Adrenal gland (tissue), 12 donors: ENCODE measurements around the gene C16orf89. TPM values are rescaled to one million over a fixed set of nuclear protein-coding genes. Genes with fewer than 3 reads are reported as not detected.

ENCODE experiments used
- DNase-seq, 7 donors: peaks; one replicate each; pipeline ENCODE4 v3.0.0-alpha.2; 2019 to 2020
- H3K27ac ChIP-seq, 5 donors: fragments of 200-600 bp; sonication (generic) in 4 of 5; 1 replicate in 3 of 5; 2 replicates in 2 of 5; pipeline versions ENCODE4 v1.5.1 to v1.8.0; 2016 to 2020; ENCODE audit warnings: mild to moderate bottlenecking in 1 of 5
- H3K27me3 ChIP-seq: fragments of 200-600 bp; 2 replicates; pipeline ENCODE4 v1.8.0; 2021
- H3K36me3 ChIP-seq, 2 donors: fragments of 200-600 bp; replicated peaks in 1 of 2; 1 replicate in 1 of 2; 2 replicates in 1 of 2; pipeline versions ENCODE4 v1.5.1 to v1.8.0; 2018 to 2022
- H3K4me1 ChIP-seq, 2 donors: fragments of 200-600 bp; replicated peaks in 1 of 2; 1 replicate in 1 of 2; 2 replicates in 1 of 2; pipeline versions ENCODE4 v1.5.1 to v1.8.0; 2018 to 2021
- H3K4me3 ChIP-seq, 4 donors: fragments of 200-600 bp; sonication (generic) in 3 of 4; one replicate each; pipeline ENCODE4 v1.5.1; 2016 to 2018
- H3K9me3 ChIP-seq, 3 donors: fragments of 200-600 bp; sonication (generic) in 1 of 3; replicated peaks in 1 of 3; 1 replicate in 2 of 3; 2 replicates in 1 of 3; pipeline versions ENCODE4 v1.5.1 to v1.8.0; 2016 to 2021
- POLR2A ChIP-seq, 2 donors: fragments of 450-650 bp; IDR thresholded peaks; one replicate each; pipeline ENCODE4 v1.6.1; 2017; ENCODE audit warnings: antibody characterized with exemption in 2 of 2, mild to moderate bottlenecking in 2 of 2, moderate library complexity in 1 of 2
- WGBS, 4 donors: extraction: QIAGEN DNeasy Blood & Tissue Kit in 2 of 4; methylation state at CpG; one replicate each; pipeline versions ENCODE4 v1.1.5 to v1.1.7; 2013 to 2017; 5-methylcytosine and 5-hydroxymethylcytosine counted together
- intact Hi-C, 2 donors: fragments of 100-400 bp; cut with DNase I; formaldehyde crosslinking; loops; one replicate each; pipeline versions ENCODE4 v1.14.1 to v1.15.0; 2022 to 2023
- polyA plus RNA-seq, 3 donors: library from polyadenylated mRNA; stranded (reverse); fragments of 200-250 nt in 2 of 3; fragments of 350-450 nt in 1 of 3; fragmentation: Illumina TruSeq in 1 of 3; extraction: RNeasy Lipid Tissue Mini Kit (QIAGEN cat#74804) in 1 of 3; gene quantifications; one replicate each; pipeline ENCODE4 v1.2.3, GENCODE V29; 2013 to 2014
- total RNA-seq, 9 donors: library from RNA; depleted of rRNA in 4 of 9; stranded (reverse); fragments of >200 nt in 4 of 9; fragments of 120-200 nt in 1 of 9; fragmentation: NEBNext Ultra II Directional in 1 of 9; extraction: Animal tissue kit (Norgen Biotek cat#: 25700) in 1 of 9; gene quantifications; one replicate each; pipeline versions ENCODE4 v1.1.0 to v1.2.4, GENCODE V29; 2013 to 2023
- TF ChIP-seq, protein P1 (sequence below), 6 experiments: fragments of 450-650 bp in 4 of 6; fragments of 200-600 bp in 2 of 6; sonication (generic) in 1 of 6; IDR thresholded peaks; 1 replicate in 5 of 6; 2 replicates in 1 of 6; pipeline versions ENCODE4 v1.5.1 to v1.8.0; 2016 to 2021; ENCODE audit warnings: antibody characterized with exemption in 6 of 6, mild to moderate bottlenecking in 2 of 6, moderate library complexity in 1 of 6
- donor health status: healthy with polysubstance abuse.
- donor health status: Bipolar disorder and iron deficiency.
- donor health status: DM: yes; HTN: yes; CAD: no.
- donor health status: DM: no; HTN: no; CAD: no.
- donor health status: DM: no; HTN: no; CAD: no.
- donor health status: DM: yes; HTN: yes; CAD: no.

Gene C16orf89
- total and polyA plus RNA-seq, 12 donors: 1.00 to 27.9 (median 4.6) TPM

DNA sequence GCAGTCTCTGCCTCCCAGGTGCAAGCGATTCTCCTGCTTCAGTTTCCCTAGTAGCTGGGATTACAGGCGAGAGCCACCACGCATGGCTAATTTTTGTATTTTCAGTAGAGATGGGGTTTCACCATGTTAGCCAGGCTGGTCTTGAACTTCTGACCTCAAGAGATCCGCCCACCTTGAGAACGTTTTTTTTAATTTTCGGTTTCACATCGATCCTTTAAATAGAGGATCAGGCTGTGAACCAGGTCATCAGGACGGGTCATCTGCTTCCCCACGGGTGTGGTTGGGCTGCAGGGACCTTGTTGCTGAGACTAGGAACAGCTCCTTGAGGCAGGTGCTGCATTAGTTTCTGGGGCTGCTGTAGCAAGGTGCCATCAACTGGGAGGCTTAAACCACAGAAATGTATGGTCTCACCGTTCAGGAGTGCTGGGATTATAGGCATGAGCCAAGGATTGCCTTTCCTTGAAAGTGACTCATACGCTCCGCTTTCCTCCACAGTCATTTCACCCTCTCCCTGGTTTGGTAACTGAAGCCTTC lies 24.1 kb downstream of the C16orf89 start:
- no peaks in the 10 kb centered on the region for H3K4me1 ChIP-seq
- no peak overlapping the region for H3K27ac ChIP-seq
- no peaks in the 10 kb centered on the region for H3K27me3 ChIP-seq
- no peaks in the 10 kb centered on the region for H3K9me3 ChIP-seq
- no peaks in the 10 kb centered on the region for H3K36me3 ChIP-seq
- WGBS, 4 donors: 58 to 69% (median 65%) methylated on average over 10 to 12 of the region's 12 CpGs
- no peak for TF ChIP-seq POLR2A (IDR thresholded peaks at IDR 0.05)
- TF ChIP-seq, protein P1, sequence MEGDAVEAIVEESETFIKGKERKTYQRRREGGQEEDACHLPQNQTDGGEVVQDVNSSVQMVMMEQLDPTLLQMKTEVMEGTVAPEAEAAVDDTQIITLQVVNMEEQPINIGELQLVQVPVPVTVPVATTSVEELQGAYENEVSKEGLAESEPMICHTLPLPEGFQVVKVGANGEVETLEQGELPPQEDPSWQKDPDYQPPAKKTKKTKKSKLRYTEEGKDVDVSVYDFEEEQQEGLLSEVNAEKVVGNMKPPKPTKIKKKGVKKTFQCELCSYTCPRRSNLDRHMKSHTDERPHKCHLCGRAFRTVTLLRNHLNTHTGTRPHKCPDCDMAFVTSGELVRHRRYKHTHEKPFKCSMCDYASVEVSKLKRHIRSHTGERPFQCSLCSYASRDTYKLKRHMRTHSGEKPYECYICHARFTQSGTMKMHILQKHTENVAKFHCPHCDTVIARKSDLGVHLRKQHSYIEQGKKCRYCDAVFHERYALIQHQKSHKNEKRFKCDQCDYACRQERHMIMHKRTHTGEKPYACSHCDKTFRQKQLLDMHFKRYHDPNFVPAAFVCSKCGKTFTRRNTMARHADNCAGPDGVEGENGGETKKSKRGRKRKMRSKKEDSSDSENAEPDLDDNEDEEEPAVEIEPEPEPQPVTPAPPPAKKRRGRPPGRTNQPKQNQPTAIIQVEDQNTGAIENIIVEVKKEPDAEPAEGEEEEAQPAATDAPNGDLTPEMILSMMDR (IDR thresholded peaks at IDR 0.05): no peak
- intact Hi-C loops: no loop called here
- peak in 2 of 7 donors; percentile 16 to 32 for DNase-seq
- H3K4me3 ChIP-seq: no peak overlapping the region

GRCh38 chr16:5040451-5040850 lies 25.3 kb downstream of the C16orf89 start:
- no peaks in the 10 kb centered on the region for H3K4me1 ChIP-seq
- no peak for TF ChIP-seq POLR2A (IDR thresholded peaks at IDR 0.05)
- TF ChIP-seq, protein P1 (IDR thresholded peaks at IDR 0.05): no peak
- H3K36me3 ChIP-seq: no peaks in the 10 kb centered on the region
- intact Hi-C loops: no loop called here
- H3K27ac ChIP-seq: no peak overlapping the region
- H3K9me3 ChIP-seq: no peaks in the 10 kb centered on the region
- no peaks in the 10 kb centered on the region for H3K27me3 ChIP-seq
- DNase-seq: no peak
- 83 to 89% (median 85%) methylated on average over 7 of the region's 7 CpGs for WGBS, 4 donors
- no peak overlapping the region for H3K4me3 ChIP-seq

DNA sequence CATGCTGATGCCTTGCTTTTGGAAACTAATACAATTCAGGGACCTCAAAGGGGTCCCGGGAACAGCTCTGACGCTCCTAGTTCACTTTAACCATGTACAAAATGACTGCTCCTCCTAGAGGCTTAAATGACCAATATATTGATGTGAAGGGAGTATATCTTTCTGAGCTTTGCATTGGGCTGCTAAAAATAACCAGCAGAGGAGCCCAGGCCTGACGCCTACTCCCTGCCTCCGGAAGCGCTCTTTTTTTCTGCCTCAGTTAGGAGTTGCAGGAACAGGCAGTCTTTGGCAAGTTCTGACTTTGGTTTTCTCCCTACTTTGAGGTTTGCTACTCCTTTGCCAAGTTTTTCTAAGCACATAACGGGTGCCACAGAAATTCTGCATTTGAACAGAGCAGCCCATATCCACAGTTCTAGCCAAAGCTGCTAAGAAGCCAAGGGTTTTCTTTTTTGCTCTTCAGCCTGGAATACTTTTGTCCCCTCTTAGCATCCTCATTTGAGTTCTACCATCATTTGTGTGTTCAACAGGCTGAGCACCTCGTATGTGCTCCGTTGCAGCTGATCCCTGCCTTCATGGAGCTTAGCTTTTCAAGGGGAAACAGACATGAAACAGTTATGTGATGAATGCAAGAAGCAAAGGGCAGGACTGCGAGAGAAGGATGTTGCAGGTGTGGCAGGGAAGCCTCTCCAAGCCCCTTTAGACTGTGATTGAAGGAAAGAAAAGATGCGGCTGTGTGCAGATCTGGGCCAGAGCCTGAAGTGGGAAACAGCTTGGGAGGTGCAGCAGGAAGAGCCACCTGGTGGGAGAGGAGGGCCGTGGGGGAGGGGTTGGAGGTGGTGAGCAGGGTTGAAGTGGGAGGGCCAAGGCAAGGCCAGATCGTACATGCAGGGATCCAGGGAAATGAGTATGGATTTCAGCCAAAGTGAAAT lies 29.3 kb downstream of the C16orf89 start:
- Histone ChIP-seq H3K27ac (no peak overlapping the region), H3K4me3 (no peak overlapping the region), H3K36me3 (no peaks in the 10 kb centered on the region), H3K4me1 (peaks cover 0 to 16% of the 10 kb centered on the region in 2 donors), H3K9me3 (no peaks in the 10 kb centered on the region), H3K27me3 (no peaks in the 10 kb centered on the region)
- no peak for DNase-seq
- TF ChIP-seq, protein P1 (IDR thresholded peaks at IDR 0.05): no peak
- TF ChIP-seq POLR2A (IDR thresholded peaks at IDR 0.05): no peak
- 63 to 68% (median 65%) methylated on average over 12 of the region's 12 CpGs for WGBS, 4 donors
- intact Hi-C loops: no loop called here

DNA sequence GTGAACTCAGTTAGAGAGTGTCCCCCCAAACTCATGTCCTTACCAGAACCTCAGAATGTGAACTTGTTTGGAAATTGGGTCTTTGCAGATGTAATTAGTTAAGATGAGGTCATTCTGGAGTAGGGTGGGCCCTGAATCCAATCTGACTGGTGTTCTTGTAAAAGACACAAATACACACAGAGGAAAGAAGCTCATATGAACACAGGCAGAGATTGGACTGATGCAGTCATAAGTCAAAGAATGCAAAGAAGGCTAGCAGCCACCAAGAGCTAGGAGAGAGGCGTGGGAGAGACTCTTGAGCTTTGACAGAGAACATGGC lies 29.9 kb downstream of the C16orf89 start:
- Histone ChIP-seq H3K9me3 (no peaks in the 10 kb centered on the region), H3K27ac (no peak overlapping the region), H3K27me3 (no peaks in the 10 kb centered on the region), H3K36me3 (no peaks in the 10 kb centered on the region), H3K4me3 (no peak overlapping the region), H3K4me1 (peaks cover 0 to 16% of the 10 kb centered on the region in 2 donors)
- intact Hi-C loops: no loop called here
- TF ChIP-seq, protein P1 (IDR thresholded peaks at IDR 0.05): no peak
- TF ChIP-seq POLR2A (IDR thresholded peaks at IDR 0.05): no peak
- WGBS, 4 donors: 79 to 97% (median 87%) methylated on average over 1 of the region's 1 CpG
- no peak for DNase-seq
